ENCODE data around the gene KDM2A. TPM values are rescaled to one million over a fixed set of nuclear protein-coding genes. Genes with fewer than 3 reads are reported as not detected.
"Not testable (repeated sequence)": the region's sequence is repeated elsewhere in the genome, so short reads cannot be mapped to it uniquely, and the experiment has no call there.

The KDM2A gene
- total RNA-seq, 3 donors from 2014 or later, result 47.0 to 64.1 (median 61.9) TPM

DNA sequence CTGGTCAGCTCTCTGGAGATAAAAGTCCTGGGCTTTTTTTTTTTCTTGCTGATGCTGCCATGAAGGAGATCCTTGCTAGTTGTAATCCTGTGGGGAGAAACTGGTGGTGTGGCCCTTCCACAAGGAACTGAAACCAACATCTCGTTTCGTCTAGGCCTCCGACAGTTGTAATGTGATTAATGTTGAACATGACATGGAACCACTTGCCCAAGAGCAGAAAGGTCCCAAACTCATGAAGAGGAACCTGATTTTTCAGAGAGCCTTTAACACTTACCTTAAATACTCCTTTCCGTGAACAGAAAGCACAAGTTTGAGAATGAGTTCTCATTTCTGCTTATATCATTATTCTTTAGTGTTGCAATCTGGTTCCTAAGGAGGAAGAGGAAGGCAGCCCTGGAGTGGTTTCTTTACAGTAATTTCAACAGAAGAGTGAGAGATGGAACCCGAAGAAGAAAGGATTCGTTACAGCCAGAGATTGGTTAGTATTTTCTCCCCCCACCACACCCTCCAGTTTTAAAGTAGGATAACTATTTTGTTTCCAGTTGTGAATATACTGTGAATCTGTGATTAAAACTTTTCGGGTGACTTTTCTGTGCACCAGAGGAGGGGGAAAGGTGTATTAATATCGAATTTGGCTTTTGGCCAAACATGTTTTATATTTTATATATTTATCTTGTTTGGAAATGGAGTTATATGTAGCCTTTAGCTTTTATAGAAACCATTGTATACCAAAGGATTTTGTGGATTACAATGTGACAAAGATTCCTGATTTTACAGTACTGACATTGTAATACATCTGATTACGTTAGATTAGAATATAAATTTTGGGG lies 2.0 kb downstream of the KDM2A start:
- Histone ChIP-seq H3K4me3 (peak overlapping the region; percentile 86 to 98 (median 96)), H3K27me3 (no peaks in the 10 kb centered on the region), H3K9me3 (no peaks in the 10 kb centered on the region), H3K36me3 (no peaks in the 10 kb centered on the region), H3K4me1 (no peaks in the 10 kb centered on the region), H3K27ac (peak overlapping the region; percentile 29 to 99)
- DNase-seq (ENCODE audit: low spot score in 2 of 2), result no peak
- intact Hi-C loops (cut with DNase I; ENCODE audit: low total_unique reads), result no loop called here
- TF ChIP-seq POLR2AphosphoS5 (IDR thresholded peaks at IDR 0.05), result peak in 1 of 3 donors; percentile 1
- TF ChIP-seq, protein P1, sequence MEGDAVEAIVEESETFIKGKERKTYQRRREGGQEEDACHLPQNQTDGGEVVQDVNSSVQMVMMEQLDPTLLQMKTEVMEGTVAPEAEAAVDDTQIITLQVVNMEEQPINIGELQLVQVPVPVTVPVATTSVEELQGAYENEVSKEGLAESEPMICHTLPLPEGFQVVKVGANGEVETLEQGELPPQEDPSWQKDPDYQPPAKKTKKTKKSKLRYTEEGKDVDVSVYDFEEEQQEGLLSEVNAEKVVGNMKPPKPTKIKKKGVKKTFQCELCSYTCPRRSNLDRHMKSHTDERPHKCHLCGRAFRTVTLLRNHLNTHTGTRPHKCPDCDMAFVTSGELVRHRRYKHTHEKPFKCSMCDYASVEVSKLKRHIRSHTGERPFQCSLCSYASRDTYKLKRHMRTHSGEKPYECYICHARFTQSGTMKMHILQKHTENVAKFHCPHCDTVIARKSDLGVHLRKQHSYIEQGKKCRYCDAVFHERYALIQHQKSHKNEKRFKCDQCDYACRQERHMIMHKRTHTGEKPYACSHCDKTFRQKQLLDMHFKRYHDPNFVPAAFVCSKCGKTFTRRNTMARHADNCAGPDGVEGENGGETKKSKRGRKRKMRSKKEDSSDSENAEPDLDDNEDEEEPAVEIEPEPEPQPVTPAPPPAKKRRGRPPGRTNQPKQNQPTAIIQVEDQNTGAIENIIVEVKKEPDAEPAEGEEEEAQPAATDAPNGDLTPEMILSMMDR (IDR thresholded peaks at IDR 0.05), result no peak
- TF ChIP-seq POLR2A (IDR thresholded peaks at IDR 0.05), result no peak

DNA sequence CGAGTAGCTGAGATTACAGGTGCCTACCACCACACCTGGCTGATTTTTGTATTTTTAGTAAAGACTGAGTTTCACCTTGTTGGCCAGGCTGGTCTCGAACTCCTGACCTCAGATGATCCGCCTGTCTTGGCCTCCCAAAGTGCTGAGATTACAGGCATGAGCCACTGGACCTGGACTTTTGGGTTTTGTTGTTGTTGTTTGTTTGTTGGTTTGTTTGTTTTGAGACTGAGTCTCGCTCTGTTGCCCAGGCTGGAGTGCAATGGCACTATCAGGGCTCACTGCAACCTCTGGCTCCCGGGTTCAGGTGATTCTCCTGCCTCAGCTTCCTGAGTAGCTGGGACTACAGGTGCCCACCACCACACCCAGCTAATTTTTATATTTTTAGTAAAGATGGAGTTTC lies 4.7 kb downstream of the KDM2A start:
- intact Hi-C loops (cut with DNase I; ENCODE audit: low total_unique reads); H3K4me3 ChIP-seq; H3K4me1 ChIP-seq; H3K27ac ChIP-seq; DNase-seq (ENCODE audit: low spot score in 2 of 2); H3K27me3 ChIP-seq; H3K9me3 ChIP-seq; H3K36me3 ChIP-seq: not testable (repeated sequence)

DNA sequence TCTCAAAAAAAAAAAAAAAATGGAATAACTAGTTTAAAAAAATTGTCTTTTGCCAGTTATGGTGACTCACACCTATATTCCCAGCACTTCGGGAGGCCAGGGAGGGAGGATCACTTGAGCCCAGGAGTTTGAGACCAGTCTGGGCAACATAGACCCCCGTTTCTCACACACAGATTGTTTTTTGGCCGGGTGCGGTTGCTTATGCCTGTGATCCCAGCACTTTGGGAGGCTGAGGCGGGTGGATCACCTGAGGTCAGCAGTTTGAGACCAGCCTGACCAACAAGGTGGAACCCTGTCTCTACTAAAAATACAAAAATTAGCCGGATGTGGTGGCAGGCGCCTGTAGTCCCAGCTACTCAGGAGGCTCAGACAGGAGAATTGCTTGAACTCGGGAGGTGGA lies 7.2 kb downstream of the KDM2A start:
- intact Hi-C loops (cut with DNase I; ENCODE audit: low total_unique reads); H3K4me1 ChIP-seq; H3K36me3 ChIP-seq; H3K27me3 ChIP-seq; DNase-seq (ENCODE audit: low spot score in 2 of 2); H3K4me3 ChIP-seq; H3K27ac ChIP-seq; H3K9me3 ChIP-seq: not testable (repeated sequence)

DNA sequence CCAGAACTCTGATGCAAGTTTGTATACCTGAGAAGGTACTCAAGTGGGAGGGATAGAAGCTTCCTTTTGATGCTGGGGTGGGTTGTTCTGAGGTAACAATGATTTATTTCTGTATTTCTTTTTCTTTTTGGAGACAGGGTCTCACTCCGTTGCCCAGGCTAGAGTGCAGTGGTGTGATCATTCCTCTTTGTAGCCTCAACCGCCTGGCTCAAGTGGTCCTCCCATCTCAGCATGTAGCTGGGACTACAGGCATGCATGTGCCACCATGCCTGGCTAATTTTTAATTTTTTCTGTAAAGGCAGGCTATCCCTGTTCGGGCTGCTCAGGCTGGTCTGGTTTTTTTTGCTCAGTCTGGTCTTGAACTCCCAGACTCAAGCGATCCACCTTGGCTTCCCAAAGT lies 7.9 kb downstream of the KDM2A start:
- H3K27ac ChIP-seq, result no peak overlapping the region
- no peaks in the 10 kb centered on the region for H3K36me3 ChIP-seq
- H3K27me3 ChIP-seq, result no peaks in the 10 kb centered on the region
- intact Hi-C loops (cut with DNase I; ENCODE audit: low total_unique reads), result no loop called here
- DNase-seq (ENCODE audit: low spot score in 2 of 2), result no peak
- no peaks in the 10 kb centered on the region for H3K4me1 ChIP-seq
- no peaks in the 10 kb centered on the region for H3K9me3 ChIP-seq
- TF ChIP-seq POLR2AphosphoS5 (IDR thresholded peaks at IDR 0.05), result no peak
- TF ChIP-seq POLR2A (IDR thresholded peaks at IDR 0.05), result no peak
- TF ChIP-seq, protein P1 (IDR thresholded peaks at IDR 0.05), result no peak
- no peak overlapping the region for H3K4me3 ChIP-seq

DNA sequence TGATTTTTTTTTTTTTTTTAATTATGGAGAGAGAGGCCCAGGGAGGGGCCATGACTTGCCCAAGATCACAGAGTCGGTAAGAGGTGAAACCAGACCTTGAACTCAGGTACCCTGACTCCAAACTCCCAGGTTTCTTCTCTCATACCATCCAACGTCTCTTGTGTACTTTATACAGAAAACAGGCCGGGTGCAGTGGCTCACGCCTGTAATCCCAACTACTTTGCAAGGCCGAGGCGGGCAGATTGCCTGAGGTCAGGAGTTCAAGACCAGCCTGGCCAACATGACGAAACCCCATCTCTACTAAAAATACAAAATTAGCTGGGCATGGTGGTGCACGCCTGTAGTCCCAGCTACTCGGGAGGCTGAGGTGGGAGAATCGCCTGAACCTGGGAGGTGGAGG lies 11.8 kb downstream of the KDM2A start:
- H3K9me3 ChIP-seq; H3K36me3 ChIP-seq; H3K4me3 ChIP-seq; DNase-seq (ENCODE audit: low spot score in 2 of 2); intact Hi-C loops (cut with DNase I; ENCODE audit: low total_unique reads); H3K4me1 ChIP-seq; H3K27me3 ChIP-seq; H3K27ac ChIP-seq: not testable (repeated sequence)

DNA sequence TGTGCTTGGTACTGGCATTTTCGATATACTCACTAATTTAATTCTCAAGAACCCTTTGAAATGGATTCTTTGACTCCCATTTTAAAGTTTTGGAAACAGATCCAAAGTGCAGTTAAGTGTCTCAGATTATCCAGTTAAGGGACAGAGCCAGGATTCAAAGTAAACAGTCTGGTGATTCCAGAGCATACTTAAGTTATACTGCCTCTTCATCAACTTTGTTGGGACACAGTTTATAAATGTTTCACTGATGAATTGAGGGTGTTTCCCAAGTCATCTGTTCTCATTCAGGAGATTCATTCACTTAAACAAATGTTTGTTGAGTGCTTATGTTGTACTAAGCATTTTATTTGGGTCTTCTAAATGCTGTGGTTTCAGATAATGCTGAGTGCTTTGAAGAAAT lies 17.1 kb downstream of the KDM2A start:
- Histone ChIP-seq H3K9me3 (no peaks in the 10 kb centered on the region), H3K27me3 (no peaks in the 10 kb centered on the region), H3K27ac (no peak overlapping the region), H3K4me3 (no peak overlapping the region), H3K4me1 (no peaks in the 10 kb centered on the region), H3K36me3 (no peaks in the 10 kb centered on the region)
- no peak for TF ChIP-seq POLR2AphosphoS5 (IDR thresholded peaks at IDR 0.05)
- TF ChIP-seq, protein P1 (IDR thresholded peaks at IDR 0.05), result no peak
- TF ChIP-seq POLR2A (IDR thresholded peaks at IDR 0.05), result no peak
- no peak for DNase-seq (ENCODE audit: low spot score in 2 of 2)
- intact Hi-C loops (cut with DNase I; ENCODE audit: low total_unique reads), result no loop called here
